HG02642 (cell line): ENCODE data around the gene LCTL.

Source experiments
- ATAC-seq: cut with Tn5 transposase; IDR thresholded peaks from one replicate; pipeline ENCODE4 v1.9.1; 2021; ENCODE audit warnings: mild to moderate bottlenecking; ENCODE audit not compliant: unreplicated experiment, poor library complexity

Gene LCTL

DNA sequence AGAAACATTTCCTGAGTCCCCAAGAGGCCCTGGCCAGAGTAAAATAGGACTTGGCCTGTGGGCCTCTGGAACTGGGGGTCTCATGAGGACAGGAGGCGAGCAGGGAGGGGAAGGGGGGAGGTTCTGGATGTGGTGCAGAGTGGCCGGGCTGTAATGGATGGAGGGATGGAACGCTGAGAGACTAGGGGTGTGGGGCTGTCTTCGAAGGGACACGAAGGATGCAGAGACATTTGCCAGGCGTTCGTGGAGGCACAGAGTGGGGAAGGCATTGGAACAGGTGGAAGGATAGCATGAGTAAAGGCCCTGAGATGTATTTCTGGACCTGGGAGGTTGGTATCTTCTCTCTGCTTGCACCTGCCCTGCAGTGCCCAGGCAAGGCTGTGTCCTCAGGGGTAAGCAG is 2.1 kb upstream of the LCTL start:
- no peak for ATAC-seq

DNA sequence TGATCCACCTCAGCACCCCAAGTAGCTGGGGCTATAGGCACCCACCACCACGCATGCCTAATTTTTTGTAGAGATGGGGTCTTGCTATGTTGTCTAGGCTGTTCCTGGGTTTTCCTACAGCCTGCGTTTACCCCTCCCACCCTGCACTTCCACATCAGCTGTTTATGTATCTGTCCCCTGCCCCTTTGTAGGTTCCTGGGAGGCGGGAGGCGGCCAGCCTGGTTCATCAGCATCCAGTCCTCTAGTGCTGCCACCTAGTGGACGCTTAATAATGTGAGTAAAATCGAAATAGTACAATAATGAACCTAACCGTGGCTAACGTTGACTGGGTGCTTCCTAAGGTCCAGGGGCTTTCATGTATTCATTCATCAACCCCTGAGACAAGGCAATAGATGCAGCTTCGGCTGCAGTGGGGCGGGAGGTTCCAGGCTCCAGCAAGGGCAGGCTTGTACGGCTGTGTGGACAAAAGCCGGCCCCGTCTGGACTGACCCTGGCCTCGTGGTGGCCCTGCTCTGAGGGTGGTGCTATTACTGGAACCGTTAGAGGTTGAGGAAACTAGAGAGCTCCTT is 1.2 kb upstream of the LCTL start:
- ATAC-seq: no peak

DNA sequence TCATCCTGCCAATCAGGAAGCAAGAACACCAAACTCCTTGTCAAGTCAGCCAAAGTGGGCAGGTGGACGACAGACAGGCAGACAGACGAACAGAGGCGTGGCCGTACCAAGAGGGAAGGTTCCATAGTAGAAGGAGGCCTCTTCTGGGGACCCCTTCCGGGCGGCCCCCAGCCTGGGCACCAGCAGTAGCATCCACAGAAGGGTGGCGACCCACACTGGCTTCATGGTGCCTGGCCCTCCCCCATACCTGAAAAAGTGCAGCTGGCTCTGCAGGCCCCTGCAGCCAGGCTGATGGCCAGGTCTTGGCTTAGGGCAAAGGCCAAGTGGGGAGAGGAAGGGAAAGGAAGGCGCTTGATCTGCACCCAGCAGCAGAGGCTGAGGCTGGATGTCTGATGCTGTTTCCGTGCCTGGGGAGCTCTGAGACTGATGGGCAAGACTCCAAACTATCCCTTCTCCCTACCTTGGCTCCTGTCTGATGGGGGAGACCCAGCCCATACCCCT is 607 bp downstream of the LCTL start:
- ATAC-seq: no peak

DNA sequence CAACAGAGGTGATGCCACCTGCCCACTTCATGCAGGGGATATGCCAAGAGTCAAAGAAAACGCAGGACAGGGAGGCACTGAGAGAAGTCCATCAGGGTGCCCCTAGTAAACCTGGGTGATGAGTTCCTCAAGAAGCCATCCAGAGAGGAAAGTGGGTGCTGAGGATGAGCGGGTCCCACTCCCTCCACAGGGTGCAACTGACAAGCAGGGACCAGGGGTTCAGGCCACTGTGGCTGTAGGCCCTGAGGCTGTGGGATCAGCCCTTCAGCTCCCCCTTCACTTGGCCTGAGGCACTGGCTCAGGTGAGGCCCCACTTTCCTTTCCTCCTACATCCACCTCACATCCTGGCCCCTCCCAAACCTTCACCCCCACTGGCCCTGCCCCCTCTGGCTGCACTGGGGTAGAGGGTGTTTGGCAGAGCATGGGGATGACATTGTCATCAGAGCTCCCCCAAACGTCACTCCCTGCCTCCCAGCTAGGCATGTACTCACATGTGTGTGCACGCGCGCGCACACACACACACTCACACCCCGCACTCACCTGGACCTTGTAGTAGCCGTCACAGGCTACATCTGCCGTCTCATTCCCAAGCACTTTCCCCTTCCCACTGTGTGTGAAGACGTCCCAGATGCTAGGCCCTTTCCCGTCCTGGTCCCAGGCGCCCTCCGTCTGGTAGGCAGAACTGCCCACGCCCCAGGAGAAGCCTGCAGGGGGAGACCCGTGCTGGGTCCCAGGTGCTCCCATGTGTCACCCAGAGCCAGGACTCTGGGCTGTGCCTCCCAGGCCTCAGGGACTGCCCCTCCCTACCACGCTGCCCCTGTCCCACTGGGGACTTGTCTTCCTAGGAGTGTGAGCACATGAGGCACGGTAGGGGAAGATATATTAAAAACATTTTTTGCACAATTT is 1.4 kb downstream of the LCTL start:
- ATAC-seq: no peak

DNA sequence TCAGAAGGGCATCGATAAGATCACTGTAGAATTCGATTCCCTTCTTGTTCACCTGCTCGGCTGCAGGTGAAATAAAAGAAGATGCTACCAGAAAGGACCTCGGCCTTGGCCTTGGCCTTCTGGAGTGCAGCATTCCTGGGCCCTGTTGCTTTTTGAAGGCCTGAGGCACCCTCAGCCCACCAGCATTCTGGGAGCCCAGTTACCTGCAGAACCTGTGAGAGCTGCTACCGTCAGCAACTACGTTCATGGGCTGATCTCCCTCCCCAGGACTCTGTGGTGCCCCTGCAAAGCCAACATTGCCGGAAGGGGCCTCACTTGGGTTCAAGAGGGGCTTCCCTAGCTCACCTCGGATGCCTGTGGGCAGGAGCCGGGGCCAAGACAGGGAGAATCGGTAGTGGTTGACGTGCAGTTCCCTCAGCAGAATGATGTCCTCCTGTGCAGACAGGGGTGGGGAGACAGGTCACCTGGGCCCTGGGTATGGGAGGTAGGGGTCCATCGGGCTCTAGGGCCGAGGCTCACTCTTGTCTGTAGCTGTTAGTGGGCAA is 2.2 kb downstream of the LCTL start:
- ATAC-seq: no peak

DNA sequence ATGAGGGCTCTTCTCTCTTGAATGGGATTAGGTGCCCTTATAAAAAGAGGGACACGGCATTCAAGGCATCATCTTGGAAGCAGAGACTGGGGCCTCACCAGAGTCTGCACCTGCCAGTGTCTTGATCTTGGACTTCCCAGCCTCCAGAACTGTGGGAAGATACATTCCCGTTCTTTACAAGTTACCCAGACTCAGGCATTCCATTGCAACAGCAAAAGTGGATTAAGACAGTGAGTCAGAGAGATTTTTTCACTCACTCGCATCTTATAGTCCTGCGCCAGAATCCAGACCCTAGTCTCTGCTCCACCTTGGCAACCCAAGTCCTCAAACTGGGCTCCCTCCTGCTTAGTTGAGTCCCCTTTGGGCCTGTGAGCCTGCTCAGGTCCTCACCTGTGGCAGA is 2.7 kb downstream of the LCTL start:
- no peak for ATAC-seq

DNA sequence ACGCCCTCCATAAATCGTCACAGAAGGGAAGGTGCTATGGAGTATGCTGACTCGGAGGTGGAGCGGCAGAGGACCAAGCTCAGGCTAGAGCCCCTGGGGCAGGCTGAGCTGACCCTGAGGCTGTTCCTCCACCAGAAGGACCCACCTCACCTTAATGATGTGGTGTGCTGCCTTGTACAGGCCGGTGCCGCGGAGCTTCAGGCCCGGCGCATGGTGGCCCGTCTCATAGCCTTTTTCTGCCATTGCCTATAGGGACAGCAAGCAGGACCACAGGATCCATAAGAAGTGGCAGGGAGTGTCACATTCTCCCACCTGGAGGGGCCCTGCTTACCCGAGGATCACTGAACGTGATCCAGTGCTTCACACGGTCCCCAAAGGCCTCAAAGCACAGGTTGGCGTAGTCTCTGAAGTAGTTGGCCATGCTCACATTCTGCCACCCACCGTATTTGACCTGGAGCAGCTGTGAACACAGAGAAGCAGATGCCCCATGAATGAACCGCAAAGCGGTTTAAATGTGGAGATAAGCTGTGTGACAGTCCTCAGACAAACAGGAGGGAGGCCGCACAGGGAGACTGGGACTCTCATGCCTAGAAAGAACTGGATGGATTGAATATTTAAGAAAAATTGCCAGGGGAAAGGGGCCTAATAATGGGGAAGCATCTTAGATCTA is 4.8 kb downstream of the LCTL start:
- ATAC-seq: no peak

DNA sequence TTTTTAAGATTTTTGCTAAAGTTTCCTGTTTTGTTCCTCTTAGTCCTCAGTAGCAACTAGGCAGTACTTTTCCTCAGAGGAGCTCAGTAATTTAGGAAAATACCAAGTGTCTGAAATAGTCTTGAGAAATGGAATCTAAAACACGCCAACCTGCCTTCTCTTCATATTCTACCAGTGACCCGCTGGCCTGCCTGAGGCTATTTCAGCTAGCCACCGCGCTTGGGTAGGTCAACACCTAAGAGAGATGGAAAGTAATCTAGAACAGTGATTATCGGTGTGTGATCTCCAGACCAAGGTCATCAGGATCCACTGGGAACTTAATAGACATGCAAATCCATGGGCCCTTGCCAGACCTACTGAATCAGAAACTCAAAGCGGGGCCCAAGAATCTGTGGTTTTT is 7.5 kb downstream of the LCTL start:
- no peak for ATAC-seq

DNA sequence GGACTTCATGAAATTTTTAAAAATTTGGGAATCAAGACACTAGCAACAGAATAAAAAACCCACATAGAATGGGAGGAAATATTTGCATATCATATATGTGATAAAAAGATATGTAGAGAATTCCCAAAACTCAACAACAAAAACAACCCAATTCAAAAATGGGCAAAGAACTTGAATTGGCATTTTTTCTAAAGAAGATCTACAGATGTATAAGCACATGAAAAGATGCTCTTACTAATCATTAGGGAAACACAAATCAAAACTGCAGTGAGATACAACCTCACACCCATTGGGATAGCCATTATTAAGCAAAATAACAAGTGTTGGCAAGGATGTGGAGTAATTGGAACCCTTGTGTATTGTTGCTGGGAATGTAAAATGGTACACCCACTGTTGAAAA is 10.1 kb downstream of the LCTL start:
- no peak for ATAC-seq

DNA sequence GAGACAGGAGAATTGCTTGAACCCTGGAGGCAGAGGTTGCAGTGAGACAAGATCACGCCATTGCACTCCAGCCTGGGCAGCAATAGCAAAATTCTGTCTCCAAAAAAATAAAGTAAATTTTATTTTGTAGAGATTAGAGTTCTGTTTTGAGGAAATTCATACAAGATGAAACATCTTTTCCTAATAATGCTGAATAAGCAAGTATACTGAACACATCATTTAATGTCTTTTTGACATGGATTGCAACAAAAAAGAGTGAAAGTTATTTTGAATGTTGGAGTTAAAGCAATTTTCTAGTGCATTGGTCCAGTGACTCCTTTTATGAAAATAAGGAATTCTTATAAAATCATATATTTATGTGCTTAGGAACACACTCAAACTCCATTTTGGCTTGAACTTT is 20.5 kb downstream of the LCTL start:
- ATAC-seq: no peak

DNA sequence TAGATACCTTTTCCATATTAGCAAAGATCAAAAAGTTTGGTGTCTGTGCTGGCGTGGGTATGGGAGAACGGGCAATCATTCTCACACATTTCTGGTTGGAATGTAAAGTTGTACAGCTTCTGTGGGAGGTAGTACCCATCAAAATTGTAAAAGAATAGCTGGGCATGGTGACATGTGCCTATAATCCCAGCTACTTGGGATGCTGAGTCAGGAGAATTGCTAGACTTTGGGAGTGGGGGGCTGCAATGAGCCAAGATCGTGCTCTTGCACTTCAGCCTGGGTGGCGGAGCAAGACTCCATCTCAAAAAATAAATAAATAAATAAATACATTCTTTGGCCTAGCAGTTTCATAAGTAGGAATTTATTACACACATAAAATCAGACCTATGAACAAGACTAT is 22.9 kb downstream of the LCTL start:
- ATAC-seq: no peak

DNA sequence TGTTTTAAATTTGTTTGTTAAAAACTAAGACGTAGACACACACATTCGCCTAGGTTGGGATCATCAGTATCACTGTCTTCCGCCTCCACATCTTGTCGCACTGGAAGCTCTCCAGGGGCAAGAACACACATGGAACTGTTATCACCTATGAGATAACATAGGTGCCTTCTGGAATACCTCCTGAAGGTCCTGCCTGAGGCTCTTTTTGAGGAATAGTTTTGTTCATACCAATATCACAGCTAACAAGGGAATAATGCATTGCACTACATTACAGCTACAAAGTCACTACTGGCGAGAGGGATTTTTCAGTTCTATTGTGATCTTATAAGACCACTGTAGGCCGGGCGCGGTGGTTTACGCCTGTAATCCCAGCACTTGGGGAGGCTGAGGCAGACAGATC is 30.7 kb downstream of the LCTL start:
- no peak for ATAC-seq

DNA sequence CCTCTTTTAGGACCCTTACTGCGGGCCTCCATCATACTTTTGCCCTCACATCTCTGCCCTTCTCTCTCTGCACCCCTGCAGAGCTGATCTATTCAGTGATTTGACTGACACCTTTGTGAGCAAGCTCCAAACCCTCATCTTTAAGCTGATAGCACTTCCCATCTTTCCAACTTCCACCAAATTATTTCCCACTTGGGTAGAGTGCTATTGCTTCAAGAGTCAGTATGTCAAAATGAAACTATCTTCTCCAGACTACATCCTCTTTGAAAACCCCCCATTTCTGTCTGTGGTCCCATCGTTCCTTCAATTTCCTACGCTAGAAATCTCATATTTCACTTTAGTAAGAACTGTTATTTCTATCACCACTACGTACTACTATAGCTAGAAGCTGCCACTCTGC is 41.0 kb downstream of the LCTL start:
- no peak for ATAC-seq

DNA sequence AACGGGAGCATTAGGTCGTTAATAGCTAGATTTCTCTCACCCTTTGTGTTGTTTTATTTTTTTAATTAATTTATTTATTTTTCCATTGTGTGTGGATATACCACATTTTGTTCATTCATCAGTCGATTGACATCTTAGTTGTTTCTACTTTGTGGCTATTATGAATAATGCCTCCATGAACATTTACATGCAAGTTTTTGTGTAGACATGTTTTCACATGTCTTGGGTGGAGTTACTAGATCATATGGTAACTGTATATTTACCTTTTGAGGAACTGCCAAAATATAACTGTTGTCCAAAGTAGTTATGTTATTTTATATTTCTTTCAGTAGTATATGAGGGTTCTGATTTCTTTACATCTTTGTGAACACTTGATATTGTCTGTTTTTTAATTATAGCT is 41.9 kb downstream of the LCTL start:
- ATAC-seq: no peak

DNA sequence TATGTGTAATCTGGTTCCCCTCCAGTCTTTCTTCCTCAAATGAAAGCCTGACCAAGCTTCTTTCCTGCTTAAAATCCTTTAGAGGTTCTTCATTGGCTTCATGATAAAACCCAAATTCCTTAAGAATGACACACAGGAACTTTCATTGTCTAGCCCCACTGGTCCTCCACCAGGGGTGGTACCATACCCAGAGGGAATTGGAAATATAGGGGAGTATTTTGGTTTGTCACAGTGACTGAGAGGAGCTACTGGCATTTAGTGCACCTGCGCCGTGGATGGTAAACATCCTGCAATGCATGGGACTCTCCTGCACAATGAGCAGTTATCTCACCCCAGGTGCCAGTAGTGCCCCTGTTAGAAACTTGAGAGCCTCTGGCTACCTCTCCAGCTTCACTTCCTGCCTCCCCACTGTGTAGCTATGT is 49.9 kb downstream of the LCTL start:
- ATAC-seq: no peak

DNA sequence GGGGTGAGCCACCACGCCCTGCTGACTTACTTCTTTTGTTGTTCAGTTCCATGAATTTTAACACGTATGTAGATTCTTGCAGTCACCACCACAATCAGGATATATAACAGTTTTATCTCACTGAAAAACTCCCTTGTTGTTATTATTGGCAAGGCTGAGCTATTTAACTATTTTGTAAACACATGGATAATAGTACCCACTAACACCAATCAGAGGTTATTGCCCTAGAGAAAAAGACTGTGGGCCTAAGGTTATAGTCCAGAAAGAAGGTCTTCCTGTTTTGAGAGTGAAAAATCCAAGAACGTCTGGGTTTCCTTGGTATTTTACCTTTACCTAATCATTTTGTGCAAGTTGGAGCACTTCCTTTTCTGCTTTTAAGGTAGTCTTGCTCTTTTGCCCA is 51.2 kb downstream of the LCTL start:
- no peak for ATAC-seq

DNA sequence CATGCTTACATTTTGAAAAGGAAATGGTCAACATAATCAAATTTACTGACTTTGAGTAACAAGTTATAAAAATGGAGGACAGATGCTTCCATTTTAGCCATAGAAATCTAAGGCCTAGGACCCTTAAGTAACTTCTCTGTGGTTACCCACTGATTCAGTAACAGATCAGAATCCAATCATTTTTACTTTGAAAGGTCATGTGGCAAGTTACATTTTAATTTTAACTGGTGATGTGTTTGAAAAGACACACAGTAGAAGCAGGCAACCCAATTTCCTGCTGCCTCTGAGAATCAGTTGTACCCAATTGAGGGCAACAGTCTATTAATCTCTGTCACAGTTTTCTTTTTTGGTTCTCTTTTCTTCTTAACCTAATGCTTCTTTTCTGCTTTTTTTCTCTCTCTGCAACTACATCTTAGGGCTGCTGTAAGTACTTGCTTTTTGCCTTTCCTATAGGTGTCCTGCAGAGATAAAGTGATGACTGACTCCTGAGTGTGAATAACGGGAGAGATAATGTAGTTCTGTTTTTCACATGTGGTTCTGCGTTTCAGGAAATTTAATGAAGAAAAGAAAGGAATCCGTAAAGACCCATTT is 57.4 kb downstream of the LCTL start:
- no peak for ATAC-seq

DNA sequence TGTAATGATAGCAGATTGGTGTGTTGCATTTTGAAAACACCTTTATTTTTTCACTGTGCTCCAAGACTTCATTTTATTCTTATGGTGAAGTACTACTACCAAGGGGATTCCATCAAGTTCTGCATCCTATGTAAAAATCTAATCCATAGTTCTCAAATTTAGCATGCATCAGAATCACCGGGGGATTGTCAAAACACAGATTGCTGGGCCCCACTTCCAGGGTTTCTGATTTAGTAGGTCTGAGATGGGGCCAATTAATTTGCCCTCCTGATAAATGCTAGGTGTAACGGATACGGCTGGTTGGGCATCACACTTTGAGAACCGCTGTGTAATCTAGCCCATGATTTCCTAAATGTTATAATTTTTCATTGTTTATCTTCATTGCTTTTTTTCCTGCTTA is 60.0 kb downstream of the LCTL start:
- no peak for ATAC-seq

DNA sequence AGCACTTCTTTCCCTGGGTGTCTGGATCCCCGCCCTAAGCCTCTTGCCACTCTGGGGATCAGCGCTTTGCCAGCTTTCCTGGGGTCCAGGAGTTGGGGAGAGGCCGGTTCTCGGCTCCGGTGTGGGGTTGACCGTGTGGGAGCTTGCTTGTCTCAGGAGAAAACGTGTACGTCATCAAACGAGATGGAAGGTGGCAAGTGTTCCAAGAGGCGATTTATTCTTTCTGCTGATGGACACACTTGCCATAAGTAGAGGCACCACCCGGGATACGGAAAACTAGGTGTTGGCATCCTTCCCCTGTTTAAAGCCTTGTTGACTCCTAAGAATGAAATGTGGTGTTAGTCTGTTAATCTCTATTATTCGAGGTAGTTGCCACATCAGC is 60.4 kb downstream of the LCTL start:
- peak; percentile 26 for ATAC-seq

DNA sequence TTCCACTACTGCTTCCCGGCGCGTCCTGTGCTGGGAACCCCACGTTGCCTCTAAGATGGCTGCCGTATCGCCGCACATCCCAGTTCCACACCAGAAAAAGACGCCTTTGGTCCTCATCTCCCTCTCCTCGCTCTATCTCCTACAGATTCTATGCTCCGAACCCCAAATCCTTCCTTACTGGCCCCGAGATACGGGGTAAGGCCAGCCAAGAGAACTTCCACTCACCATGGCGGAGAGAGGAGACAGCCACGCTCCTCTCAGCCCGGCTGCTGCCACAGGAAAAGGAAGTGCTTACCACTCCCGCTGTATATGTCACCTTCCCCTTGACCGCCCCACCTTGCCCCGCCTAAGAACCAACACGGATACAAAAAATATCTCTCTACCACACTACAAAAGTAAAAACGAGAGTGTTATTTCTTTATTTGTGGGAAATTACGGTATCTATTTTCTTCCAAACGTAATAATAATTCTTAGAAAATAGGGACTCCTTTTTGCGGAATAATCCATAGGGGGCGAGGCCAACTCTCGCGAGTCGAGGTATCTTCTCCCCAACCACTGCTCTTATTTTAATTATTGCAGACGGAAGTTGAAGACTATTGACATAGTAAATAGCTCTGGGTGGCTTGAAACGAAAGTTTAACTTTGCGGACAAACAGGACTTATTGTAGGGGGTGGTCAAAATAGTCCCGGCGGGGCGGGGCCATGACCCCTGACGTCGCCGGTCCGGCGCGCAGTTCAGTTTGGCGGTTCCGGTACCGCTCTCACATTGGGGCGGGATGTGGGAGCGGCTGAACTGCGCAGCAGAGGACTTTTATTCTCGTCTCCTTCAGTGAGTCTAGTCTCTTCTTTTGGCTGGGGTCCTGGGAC is 61.0 kb downstream of the LCTL start, which contains the start of the genes RPL4 and ZWILCH:
TSS of gene RPL4 (minus strand) at position 293 of the 867 bp plus-strand sequence. CDS start at position 228, 65 bp downstream.
TSS of gene ZWILCH (plus strand) at position 764 of the 867 bp plus-strand sequence. CDS start at position 777, 13 bp downstream.
- ATAC-seq: peak; percentile 80
